SU-DHL-6 (cell line): Measurements from ENCODE around the gene IFNA1.

Experiments used
- H2AFZ ChIP-seq: fragments of 200-600 bp; sonication (generic); 2 replicates; pipeline ENCODE4 v1.6.1; 2014; ENCODE audit warnings: low read depth, mild to moderate bottlenecking, moderate library complexity, mixed read lengths, antibody characterized with exemption, low read length; ENCODE audit not compliant: severe bottlenecking
- H3F3A ChIP-seq: fragments of 200-600 bp; shearing (Covaris generic); 2 replicates; pipeline ENCODE4 v1.6.0; 2016; ENCODE audit warnings: antibody characterized with exemption, mild to moderate bottlenecking; ENCODE audit not compliant: insufficient read depth
- H3K27ac ChIP-seq: fragments of 200-600 bp; sonication (generic); 2 replicates; pipeline ENCODE4 v1.5.1; 2016; ENCODE audit warnings: low read depth, mild to moderate bottlenecking, low read length, moderate library complexity, mixed read lengths
- H3K27me3 ChIP-seq: fragments of 200-600 bp; sonication (generic), shearing (Covaris generic); 2 replicates; pipeline ENCODE4 v1.6.0; 2014; ENCODE audit warnings: mild to moderate bottlenecking, low read length
- H3K36me3 ChIP-seq: fragments of 200-600 bp; sonication (generic); 2 replicates; pipeline ENCODE4 v1.6.1; 2014; ENCODE audit warnings: mild to moderate bottlenecking, low read length, mixed read lengths
- H3K4me2 ChIP-seq: fragments of 300-600, 200-600 bp; shearing (Covaris generic), sonication (generic); 2 replicates; pipeline ENCODE4 v1.6.0; 2014; ENCODE audit warnings: low read length, low read depth, mild to moderate bottlenecking; ENCODE audit not compliant: poor library complexity, severe bottlenecking
- H3K4me3 ChIP-seq: fragments of 200-600 bp; sonication (generic); 2 replicates; pipeline ENCODE4 v1.5.1; 2014; ENCODE audit warnings: antibody characterized with exemption, low read length, mild to moderate bottlenecking, mixed read lengths; ENCODE audit not compliant: insufficient read depth, poor library complexity, severe bottlenecking
- H3K79me2 ChIP-seq: fragments of 200-600 bp; sonication (generic); 2 replicates; pipeline ENCODE4 v1.6.1; 2014; ENCODE audit warnings: mild to moderate bottlenecking, low read length, moderate library complexity; ENCODE audit not compliant: insufficient read depth
- H3K9ac ChIP-seq: fragments of 200-600 bp; sonication (generic); 2 replicates; pipeline ENCODE4 v1.7.0; 2014; ENCODE audit warnings: mild to moderate bottlenecking, low read length
- H3K9me2 ChIP-seq: fragments of 200-600 bp; sonication (generic); replicated peaks from 2 replicates; pipeline ENCODE4 v1.6.1; 2014; ENCODE audit warnings: low read length; ENCODE audit not compliant: insufficient read depth
- H3K9me3 ChIP-seq: fragments of 200-600 bp; sonication (generic); 2 replicates; pipeline ENCODE4 v1.6.1; 2014; ENCODE audit warnings: low read length, mixed read lengths; ENCODE audit not compliant: insufficient read depth
- H4K20me1 ChIP-seq: fragments of 200-600 bp; sonication (generic); 2 replicates; pipeline ENCODE4 v1.6.1; 2014; ENCODE audit warnings: low read depth, mild to moderate bottlenecking, antibody characterized with exemption, low read length, moderate library complexity, mixed read lengths
- EZH2phosphoT487 ChIP-seq: fragments of 200-600 bp; sonication (generic), shearing (Covaris generic); conservative IDR thresholded peaks from 2 replicates; pipeline ENCODE4 v1.6.1; 2018; ENCODE audit warnings: mild to moderate bottlenecking, antibody characterized with exemption, low read length, moderate library complexity, mixed read lengths
- TF ChIP-seq, protein P1 (sequence below): fragments of 200-600 bp; sonication (generic); IDR thresholded peaks from one replicate; pipeline ENCODE4 v1.5.1; 2017; ENCODE audit warnings: antibody characterized with exemption, mild to moderate bottlenecking, low read length, moderate library complexity; ENCODE audit not compliant: insufficient read depth, poor library complexity, severe bottlenecking

IFNA1 gene

GRCh38 chr9:21404146-21404545, 36.1 kb upstream of the IFNA1 start:
- Histone ChIP-seq H3K9me2 (no peaks in the 10 kb centered on the region), H3K4me3 (no peak overlapping the region), H3K9ac (no peak overlapping the region), H3K9me3 (no peaks in the 10 kb centered on the region), H3K4me2 (no peak overlapping the region), H3K27me3 (no peaks in the 10 kb centered on the region), H3K79me2 (no peaks in the 10 kb centered on the region), H3K36me3 (no peaks in the 10 kb centered on the region), H4K20me1 (no peaks in the 10 kb centered on the region), H3F3A (no peaks in the 10 kb centered on the region), H2AFZ (no peak overlapping the region), H3K27ac (no peak overlapping the region)
- TF ChIP-seq, protein P1, sequence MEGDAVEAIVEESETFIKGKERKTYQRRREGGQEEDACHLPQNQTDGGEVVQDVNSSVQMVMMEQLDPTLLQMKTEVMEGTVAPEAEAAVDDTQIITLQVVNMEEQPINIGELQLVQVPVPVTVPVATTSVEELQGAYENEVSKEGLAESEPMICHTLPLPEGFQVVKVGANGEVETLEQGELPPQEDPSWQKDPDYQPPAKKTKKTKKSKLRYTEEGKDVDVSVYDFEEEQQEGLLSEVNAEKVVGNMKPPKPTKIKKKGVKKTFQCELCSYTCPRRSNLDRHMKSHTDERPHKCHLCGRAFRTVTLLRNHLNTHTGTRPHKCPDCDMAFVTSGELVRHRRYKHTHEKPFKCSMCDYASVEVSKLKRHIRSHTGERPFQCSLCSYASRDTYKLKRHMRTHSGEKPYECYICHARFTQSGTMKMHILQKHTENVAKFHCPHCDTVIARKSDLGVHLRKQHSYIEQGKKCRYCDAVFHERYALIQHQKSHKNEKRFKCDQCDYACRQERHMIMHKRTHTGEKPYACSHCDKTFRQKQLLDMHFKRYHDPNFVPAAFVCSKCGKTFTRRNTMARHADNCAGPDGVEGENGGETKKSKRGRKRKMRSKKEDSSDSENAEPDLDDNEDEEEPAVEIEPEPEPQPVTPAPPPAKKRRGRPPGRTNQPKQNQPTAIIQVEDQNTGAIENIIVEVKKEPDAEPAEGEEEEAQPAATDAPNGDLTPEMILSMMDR, result no peak
- no peak for TF ChIP-seq EZH2phosphoT487

- Histone ChIP-seq H3K27me3 (no peaks in the 10 kb centered on the region), H3K27ac (no peak within 1 kb of the TSS), H3K79me2 (no peaks in the 10 kb centered on the region), H3K9me2 (no peaks in the 10 kb centered on the region), H3K4me2 (no peak within 1 kb of the TSS), H3K9ac (no peak within 1 kb of the TSS), H2AFZ (no peak within 1 kb of the TSS), H3K36me3 (no peaks in the 10 kb centered on the region), H3F3A (no peaks in the 10 kb centered on the region), H4K20me1 (no peaks in the 10 kb centered on the region), H3K9me3 (no peaks in the 10 kb centered on the region), H3K4me3 (no peak within 1 kb of the TSS)
- no peak for TF ChIP-seq EZH2phosphoT487
- TF ChIP-seq, protein P1, result no peak
Observed at GRCh38 chr9:21408817-21409216, 31.4 kb upstream of the IFNA1 start, which contains the start of gene IFNA8. Gene IFNA8 (plus strand): TSS chr9:21409117. CDS start chr9:21409177, 60 bp downstream.

GRCh38 chr9:21412107-21412506, 28.1 kb upstream of the IFNA1 start:
- no peak overlapping the region for H3K4me3 ChIP-seq
- H3K27ac ChIP-seq, result no peak overlapping the region
- H3K9me2 ChIP-seq, result no peaks in the 10 kb centered on the region
- no peaks in the 10 kb centered on the region for H3K27me3 ChIP-seq
- no peaks in the 10 kb centered on the region for H3F3A ChIP-seq
- no peaks in the 10 kb centered on the region for H3K79me2 ChIP-seq
- H2AFZ ChIP-seq, result no peak overlapping the region
- H3K9ac ChIP-seq, result no peak overlapping the region
- no peak for TF ChIP-seq EZH2phosphoT487
- TF ChIP-seq, protein P1, result no peak
- H3K36me3 ChIP-seq, result no peaks in the 10 kb centered on the region
- H3K9me3 ChIP-seq, result no peaks in the 10 kb centered on the region
- no peaks in the 10 kb centered on the region for H4K20me1 ChIP-seq
- H3K4me2 ChIP-seq, result no peak overlapping the region

GRCh38 chr9:21413151-21413550, 27.1 kb upstream of the IFNA1 start:
- no peaks in the 10 kb centered on the region for H4K20me1 ChIP-seq
- no peak overlapping the region for H3K4me2 ChIP-seq
- H3K4me3 ChIP-seq, result no peak overlapping the region
- no peak overlapping the region for H3K27ac ChIP-seq
- H3K79me2 ChIP-seq, result no peaks in the 10 kb centered on the region
- no peaks in the 10 kb centered on the region for H3K9me3 ChIP-seq
- H3K9ac ChIP-seq, result no peak overlapping the region
- no peaks in the 10 kb centered on the region for H3K27me3 ChIP-seq
- H3F3A ChIP-seq, result no peaks in the 10 kb centered on the region
- H3K36me3 ChIP-seq, result no peaks in the 10 kb centered on the region
- H3K9me2 ChIP-seq, result no peaks in the 10 kb centered on the region
- H2AFZ ChIP-seq, result no peak overlapping the region
- no peak for TF ChIP-seq EZH2phosphoT487
- TF ChIP-seq, protein P1, result no peak
